GM15510 (cell line): Measurements from ENCODE around the gene ASAH2B.
A peak's percentile ranks its signal among the peaks of the same experiment; 100 is the strongest.

Source experiments
- POLR2A ChIP-seq: IDR thresholded peaks from 3 replicates; pipeline ENCODE4 v1.6.1; 2011; ENCODE audit warnings: borderline replicate concordance; ENCODE audit not compliant: insufficient read length; ENCODE audit errors: extremely low read depth

ASAH2B gene

DNA sequence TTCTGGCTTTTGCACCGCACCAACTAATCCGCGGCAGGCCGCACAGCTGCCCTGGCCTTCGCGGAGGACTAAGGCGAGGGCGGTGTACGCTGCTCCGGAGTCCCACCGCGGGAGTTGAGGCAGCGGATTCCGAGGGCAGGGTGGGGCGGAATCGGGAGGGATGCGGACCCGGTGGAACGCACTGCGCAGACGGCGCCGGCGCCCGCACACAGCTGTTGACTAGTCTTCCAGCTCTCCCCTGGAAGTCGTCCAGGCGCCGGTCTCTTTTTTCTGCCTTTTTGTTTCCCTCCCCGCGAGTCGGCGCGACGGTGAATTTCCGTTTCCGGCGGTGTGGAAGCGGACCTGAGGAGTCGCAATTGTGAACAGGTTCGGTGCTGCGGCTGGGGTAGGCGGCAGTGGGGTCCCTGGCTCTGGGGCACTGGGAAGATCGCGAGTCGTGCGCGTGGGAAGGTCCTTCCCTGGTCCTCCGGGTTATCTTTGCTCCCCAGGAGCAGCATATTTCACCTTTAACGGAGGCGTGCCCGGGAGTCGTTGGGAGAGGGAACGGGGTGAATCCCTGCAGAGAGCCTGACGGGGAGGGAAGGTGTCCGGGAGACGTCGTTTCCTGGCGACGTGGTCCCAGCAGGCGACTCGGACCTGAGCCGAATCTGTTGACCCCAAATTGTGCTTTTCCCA is at the start of gene ASAH2B:
Gene ASAH2B (plus strand): TSS at position 319 of the 675 bp plus-strand sequence. CDS start 5,195 bp downstream, outside the sequence.
- peak; percentile 61 for TF ChIP-seq POLR2A

DNA sequence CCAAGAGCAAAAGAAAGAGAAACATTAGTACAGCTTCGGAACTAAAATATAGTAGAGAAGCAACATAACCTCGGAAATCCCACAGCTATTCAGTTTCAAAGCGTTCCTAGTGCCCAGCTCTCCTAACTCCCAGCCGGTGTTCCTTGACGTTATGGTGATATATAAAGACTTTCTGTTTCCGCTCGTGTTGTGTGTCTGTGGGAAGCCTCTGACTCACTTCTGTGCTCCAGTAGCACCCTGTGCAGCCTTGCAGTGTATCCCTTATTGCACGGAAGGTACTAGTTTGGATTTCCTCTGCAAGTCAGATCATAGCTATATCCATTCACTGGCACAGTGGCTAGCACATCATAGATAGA is 535 bp downstream of the ASAH2B start:
- TF ChIP-seq POLR2A, result no peak

DNA sequence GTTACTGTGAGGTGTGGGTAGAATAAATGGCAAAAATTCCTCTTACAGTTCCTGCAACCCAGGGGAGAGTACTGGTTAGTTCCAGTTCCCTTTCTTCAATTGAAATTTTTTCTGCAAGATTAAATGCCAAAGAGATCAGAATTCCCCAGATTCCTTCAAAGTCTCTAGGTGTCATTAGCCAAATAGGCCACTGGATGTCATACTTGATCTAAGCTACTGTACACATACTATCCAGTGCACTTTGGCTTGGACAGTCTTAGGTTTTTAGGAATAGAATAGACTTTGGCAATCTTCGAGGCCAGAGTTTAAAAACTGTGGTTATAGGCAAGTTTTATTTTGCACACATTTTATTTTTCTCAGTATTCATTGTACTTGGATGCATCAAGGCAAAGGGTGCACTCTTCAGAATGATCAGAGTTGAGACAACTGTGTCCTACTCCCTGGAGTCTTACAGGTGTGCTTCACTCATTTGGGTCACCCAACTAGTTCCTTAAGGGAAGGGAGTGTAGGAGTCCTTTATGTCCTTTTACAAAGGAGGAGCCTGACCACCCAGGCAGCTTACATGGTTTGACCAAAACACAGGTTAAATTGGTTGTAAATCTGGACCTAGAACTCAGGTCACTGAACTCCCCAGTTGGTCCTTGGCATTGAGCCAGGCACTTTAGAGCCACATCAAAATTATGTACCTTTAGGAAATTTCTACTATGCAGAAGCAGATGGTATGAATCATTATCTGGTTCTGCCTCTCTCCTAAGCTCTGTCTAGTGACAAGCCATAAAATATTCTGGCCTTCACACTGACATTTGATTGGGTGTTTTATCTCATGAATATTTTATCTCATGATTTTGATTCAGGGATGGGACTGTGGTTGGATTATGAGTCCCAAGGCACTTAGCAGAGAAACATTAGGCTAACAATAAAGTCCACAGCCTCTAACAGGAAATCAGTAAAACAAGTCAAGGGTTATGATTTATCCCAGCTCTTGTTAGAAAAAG is 49.5 kb downstream of the ASAH2B start:
- no peak for TF ChIP-seq POLR2A

DNA sequence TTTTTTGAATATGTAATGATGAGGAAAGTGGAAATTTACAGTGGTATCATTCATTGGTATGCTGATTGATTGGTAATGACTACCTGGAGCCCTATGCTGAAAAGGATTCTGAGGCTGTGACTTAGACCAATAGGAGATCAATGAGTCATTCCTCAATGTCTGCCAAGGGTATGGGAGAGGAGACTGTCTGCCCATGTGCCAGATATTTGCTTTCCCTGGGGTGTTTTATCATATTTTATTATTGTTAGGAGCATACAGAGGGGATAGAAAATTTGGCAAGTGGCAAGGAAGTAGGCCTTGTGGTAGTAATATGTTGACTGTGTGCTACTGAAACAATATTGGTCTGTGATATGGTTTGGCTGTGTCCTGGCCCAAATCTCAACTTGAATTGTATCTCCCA is 54.8 kb downstream of the ASAH2B start:
- no peak for TF ChIP-seq POLR2A

DNA sequence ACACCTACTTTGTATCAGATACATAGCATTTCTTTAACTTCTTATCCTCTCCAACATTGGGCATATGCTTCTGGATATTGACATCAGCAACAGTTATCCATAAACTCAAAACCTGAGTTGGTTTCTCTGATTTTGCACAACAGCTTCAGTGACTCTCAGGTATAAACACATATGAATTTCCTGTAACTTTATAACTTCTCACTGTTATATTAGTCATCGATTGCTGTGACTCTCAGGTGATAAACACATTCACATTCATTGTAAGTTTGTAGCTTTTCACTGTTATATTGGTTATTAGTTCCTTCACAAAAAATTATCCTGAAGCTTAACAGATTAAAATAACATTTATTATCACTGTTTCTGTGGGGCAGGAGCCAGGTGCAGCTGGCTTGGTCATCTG is 57.0 kb downstream of the ASAH2B start:
- no peak for TF ChIP-seq POLR2A

DNA sequence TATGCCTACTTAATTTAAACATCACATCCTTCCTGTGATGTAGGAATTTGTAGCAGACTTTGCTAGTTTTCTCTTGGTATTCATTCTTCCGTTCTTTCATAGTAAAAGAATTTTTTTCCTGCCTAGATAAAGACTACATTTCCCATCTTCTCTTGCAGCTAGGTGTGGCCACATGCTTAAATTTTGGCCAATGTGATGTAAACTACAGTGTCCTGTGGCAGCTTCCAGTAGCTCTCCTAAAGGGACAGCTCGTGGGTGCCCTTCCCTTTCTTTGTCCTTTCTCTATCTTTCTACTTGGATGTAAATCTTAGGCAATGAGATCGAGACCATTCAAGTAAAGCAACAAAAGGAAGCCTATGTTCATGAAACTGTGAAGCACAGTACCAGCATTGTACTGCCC is 58.6 kb downstream of the ASAH2B start:
- TF ChIP-seq POLR2A, result no peak

DNA sequence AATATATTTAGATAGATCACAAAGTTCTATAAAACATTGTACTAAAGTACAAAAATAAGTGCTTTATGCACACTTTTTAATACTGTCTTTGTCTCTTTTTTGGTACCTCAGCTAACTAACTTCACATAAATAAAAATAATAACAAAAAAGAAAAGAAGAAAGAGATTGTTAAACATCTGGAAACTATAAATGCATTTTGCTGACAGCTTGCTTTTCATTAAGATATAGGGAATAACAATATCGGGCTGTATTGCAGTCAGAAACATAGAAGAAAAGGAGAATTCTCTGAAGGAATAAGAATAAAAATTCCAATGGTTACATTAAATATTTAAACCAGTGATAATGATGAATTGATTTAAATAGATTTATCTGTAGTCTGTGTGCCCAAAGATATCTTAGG is 59.9 kb downstream of the ASAH2B start:
- no peak for TF ChIP-seq POLR2A

DNA sequence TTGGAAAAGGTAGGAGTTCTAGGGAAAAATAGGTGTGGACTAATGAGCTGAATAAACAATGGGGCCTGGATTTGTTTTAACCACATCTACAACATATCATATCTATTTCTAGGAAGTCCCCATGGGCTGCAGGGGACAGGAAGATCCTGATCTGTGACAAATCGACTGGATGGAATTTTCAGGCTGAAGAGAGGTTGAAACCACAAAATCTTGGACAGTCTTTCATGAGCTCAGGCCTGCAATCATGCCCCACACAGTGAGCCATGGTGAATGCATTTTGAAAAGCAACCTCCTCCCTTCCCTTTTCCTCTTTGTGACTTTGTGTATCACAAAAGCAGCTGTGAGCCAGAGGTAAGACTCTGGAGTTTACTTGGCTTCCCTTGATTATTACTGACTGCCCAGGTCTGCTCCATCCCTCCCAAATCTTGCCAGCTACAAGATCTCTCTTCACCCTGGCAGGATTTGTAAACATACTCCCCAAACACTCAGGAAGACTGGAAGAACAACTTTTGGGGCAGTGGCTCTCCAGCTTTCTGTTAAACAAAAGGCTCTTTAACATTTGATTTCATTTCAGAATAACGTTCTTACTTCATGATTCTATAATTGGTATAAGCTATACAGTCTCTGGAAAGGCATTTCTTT is 66.4 kb downstream of the ASAH2B start:
- TF ChIP-seq POLR2A, result no peak

DNA sequence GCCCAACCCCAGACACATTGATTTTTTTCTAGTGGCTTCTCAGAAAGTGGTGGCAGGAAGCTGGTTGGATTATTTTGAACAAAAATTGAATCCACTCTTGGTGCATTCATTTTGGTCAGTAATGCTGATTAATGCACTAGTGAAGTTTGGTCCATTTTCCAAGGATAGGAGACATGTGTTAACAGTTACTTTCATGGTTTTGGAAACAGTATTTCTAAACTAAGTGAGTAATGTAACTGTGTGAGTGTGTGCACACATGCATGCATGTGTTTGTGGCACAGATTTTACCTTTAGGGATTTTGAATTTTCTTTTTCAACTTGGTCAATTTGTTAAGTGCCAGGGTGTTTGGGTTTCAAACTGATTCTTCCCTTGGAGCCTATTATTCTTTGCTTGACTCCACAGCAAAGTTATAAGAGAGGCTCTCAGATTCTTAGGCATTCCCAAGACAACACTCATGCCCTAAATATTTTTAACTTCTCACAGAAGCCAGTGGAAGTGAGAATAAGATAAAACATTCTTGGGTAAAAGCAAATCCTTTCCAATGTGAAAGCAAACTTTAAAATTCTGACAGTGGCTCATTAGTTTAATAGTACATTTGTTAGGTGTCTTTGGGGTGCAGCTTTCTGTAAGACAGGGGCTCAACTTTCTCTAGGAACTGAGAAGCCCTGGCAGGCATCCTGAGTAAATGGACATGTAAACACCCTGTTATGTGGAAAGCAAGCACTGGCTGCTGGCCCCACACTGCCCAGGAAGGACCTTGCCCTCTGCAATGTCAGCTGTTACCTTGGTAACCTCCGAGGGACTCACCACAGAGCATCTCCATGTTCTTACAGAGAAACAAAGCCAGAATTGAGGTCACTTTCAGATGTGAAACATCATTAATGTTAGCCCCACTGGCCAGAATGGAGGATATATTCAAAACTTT is 68.4 kb downstream of the ASAH2B start:
- TF ChIP-seq POLR2A, result no peak
